Measurements from ENCODE around the gene SLC2A13.

GRCh38 chr12:39846971-39847650 lies 258.8 kb downstream of the SLC2A13 start:
- TF ChIP-seq CTCF (IDR thresholded peaks at IDR 0.05) (no peak), POLR2A (IDR thresholded peaks at IDR 0.05) (no peak)
